DMS114 treated with DMSO at 0.1 percent for 48 hours (cell line): Measurements from ENCODE around the gene BSND.

Experiments used
- DNase-seq: peaks from one replicate; lab custom pipeline; 2025; ENCODE audit not compliant: unreplicated experiment; lab: John Stamatoyannopoulos, UW

Gene BSND

DNA sequence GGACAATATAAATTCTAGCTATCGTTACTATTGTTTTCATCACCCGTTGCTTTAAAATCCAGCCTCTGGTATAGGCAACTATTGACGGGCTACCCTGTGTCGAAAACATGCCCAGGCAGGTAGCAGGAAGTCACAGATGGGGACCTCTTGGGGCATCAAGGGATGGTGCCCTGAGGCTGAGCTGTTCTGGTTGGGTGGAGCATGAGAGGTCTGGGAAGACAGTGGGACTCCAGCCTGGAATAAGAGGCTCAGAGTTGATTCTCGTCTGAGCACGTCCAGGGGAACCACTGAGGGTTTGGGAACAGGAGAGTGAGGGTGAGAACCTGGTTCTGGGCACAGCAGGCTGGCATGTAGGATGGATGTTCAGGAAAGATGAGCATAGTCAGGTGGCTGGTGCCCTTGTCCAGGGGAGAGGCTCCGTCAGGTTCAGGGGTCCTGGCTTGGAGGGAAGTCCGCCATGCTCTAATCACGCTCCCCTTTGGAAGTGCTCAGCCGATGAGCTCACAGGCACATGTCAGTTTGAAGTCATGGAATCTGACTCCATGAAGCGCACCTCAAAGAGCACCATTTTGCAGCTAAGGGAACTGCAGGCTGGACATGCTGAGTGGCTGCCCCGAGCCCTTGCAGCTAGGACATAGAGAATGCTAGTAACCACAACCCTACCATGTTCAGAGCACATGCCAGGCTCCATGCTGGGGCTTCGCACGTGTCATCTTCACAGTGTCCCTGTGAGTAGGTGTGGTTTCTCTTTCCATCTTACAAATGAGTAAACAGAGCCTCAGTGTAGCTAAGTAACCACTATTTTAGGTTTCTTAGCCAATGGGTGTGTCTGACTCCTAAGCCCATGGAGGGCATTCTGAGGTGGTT, 61.6 kb downstream of the BSND start:
- no peak for DNase-seq

DNA sequence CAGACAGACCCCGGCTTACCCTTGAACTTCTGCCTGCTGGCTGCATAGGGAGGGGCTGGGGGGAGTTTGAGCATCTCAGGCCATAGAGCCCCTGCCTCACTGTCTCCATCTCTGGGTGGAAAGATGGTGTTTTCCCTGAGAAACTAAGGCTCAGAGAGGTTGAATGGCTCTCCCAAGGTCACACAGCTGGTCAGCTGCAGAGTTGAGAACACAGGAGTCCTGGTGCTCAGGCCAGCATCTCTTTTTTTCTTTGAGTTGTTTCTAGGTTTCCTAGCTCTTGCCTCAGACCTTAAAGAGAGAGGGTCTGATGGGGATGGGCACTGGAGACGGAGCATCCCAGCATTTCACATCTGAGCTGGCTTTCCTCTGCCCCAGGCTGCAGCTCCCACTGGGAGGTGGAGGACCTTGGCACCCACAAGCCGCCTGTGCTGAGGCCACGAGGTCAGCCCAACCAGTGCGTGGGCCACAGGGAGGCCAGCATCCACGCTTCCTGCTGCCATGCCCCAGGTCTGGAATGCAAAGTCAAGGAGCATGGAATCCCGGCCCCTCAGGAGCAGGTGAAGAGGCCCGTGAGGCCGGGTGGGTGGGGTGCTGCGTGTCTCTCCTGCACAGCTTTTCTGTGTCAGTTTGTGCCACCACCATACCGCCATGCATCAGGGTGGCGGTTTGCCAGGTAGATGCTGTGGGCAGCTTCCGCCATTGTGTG, 62.4 kb downstream of the BSND start:
- DNase-seq = no peak
